Measurements from ENCODE around the gene WDR64. TPM values are rescaled to one million over a fixed set of nuclear protein-coding genes. Genes with fewer than 3 reads are reported as not detected.
"Not testable (repeated sequence)": the region's sequence is repeated elsewhere in the genome, so short reads cannot be mapped to it uniquely, and the experiment has no call there.

The WDR64 gene
- total RNA-seq, 1 donor from 2014 or later, result not detected

DNA sequence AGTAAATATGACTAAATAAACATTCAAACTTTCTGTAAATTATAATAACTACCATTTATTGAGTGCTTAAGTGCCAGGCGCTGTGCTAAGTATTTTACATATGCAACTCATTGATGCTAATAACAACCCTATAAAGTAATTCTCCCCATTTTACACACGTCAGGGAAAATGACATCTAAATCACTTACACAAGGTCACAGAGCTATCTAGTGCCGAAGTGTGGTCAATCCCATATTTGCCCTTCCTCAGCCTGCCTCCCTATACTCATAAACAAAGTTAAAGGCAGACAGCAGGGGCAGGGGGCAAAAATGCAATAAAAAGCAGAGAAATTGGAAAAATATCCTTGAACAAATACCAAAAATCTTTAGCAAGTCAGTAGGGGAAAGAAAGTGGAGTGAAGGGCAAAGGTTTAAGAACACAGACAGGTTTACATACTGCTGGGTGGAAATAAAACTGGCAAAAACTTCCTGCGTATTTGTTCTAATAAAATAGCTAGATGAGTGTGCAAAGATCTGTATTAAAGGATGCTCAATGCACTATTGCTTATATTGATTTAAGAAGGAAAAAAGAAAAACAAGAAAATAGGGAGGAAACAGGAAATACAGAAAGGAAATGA, 72.8 kb downstream of the WDR64 start:
- no peak for DNase-seq (ENCODE audit: low spot score in 2 of 2)
- FAIRE-seq, result no peak

DNA sequence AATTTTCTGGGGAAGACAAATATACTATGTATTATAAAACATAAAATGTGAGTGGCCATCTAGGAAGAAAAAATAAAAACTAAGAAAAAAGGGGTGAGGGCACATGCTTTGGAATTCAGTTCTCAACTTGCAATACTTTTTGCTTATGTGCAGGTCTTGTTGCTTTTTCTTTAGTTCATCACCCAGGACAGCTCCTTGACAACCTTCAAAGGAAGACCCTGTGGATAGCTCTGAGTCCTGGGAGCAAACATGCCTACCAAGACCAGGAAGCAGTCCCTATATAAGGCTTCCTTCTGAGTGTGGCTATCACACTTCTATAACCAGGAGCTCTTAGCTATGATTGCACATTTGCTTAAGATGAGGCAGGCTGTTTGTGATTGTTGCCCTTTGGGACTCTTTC, 78.0 kb downstream of the WDR64 start:
- no peak for FAIRE-seq
- no peak for DNase-seq (ENCODE audit: low spot score in 2 of 2)

DNA sequence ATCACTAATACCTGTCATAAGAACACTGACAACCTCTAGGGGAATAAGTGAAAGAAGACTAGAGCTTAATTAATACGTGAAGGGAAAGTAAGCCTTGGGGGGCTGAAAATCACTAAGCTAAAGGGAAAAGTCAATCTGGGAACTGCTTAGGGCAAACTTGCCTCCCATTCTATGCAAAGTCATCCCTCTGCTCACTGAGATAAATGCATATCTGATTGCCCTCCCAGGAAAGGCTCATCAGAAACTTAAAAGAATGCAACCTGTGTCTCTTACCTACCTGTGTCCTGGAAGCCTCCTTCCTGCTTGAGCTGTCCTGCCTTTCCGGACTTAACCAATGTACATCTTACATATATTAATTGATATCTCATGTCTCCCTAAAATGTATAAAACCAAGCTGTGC, 81.8 kb downstream of the WDR64 start:
- no peak for FAIRE-seq

DNA sequence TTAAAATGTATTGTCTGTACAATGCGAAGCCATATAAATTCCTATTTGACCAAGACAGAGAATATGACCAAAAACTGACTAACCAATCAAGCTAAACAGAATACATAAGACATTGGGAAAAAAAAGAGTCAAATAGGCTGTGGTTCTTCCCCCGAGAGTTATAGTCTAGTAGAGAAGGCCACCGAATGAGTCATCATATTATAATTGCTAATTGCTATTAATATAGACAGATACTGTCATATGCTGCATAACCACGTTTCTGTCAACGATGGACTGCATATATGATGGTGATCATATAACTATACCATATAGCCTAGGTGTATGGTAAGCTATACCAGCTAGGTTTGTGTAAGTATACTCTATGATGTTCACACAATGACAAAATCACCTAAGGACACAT, 82.5 kb downstream of the WDR64 start:
- DNase-seq (ENCODE audit: low spot score in 2 of 2), result no peak
- FAIRE-seq, result no peak

More for the DNA sequence above, 81.8 kb downstream of the WDR64 start:
- DNase-seq (ENCODE audit: low spot score in 2 of 2), result no peak

DNA sequence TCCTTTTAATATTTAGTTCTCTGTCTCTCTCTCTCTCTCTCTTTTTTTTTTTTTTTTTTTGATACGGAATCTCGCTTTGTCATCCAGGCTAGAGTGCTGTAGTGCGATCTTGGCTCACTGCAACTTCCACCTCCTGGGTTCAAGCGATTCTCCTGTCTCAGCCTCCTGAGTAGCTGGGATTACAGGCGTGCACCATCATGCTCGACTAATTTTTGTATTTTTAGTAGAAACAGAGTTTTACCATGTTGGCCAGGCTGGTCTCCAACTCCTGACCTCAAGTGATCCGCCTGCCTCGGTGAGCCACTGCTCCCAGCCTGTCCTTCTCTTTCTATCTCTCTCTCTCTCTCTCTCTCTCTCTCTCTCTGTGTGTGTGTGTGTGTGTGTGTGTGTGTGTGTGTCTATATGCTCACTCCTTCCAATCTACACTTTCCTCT, 83.4 kb downstream of the WDR64 start:
- FAIRE-seq; DNase-seq (ENCODE audit: low spot score in 2 of 2): not testable (repeated sequence)

DNA sequence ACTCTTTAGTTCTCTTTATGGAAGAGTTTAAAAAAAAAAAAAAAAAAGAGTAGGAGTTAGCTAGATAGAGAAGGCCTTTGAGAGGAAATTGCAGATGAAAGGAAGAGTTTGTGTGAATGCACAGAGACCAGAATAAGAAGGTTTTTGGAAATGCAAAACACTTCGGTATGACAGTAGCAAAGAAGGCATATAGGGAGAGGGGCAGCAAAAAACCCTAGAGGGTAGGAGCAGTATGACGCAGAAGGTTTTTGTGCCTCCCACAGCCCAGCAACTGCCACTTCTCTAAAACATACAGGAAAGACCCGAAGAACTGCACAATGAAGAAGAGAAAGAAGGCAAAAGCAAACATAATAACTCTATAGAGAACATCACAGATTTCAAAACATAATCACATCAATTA, 84.3 kb downstream of the WDR64 start:
- FAIRE-seq (no peak), DNase-seq (ENCODE audit: low spot score in 2 of 2) (no peak)

DNA sequence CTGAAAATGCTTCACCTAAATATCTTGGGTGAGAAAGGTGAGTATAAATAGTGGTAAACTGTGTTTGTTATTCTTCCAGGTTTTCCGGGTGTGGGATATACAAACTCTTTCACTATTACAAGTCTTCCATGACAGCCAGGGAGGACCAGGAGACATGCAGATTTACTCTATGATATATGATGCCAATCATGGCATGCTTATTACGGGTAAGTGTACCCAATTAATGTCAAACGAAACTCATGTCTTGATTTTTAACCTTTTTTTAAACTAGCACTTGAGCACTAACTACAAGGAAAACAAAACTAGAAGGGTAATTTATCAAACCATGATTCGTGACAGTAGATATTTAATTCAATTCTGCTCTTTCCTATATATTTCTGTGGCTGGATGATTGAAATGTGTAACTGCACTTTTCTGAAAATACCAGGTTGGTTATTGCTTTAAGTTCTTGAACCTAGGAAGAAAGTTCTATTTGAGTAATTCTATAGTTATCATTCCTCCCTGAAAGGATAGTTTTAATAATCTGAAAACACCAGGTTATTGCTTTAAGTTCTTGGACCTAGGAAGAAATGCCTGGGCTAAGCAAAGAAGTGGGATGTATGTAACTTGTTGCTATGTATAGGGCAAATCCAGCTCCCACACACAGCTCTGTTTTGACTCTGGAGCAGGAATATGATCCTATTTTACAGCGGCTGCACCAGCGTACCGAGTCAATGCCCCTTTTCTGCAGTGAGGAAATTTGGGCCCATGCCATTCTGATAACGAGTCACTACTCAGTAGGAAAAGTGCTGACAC, 86.4 kb downstream of the WDR64 start:
- FAIRE-seq, result no peak
- DNase-seq (ENCODE audit: low spot score in 2 of 2), result no peak

DNA sequence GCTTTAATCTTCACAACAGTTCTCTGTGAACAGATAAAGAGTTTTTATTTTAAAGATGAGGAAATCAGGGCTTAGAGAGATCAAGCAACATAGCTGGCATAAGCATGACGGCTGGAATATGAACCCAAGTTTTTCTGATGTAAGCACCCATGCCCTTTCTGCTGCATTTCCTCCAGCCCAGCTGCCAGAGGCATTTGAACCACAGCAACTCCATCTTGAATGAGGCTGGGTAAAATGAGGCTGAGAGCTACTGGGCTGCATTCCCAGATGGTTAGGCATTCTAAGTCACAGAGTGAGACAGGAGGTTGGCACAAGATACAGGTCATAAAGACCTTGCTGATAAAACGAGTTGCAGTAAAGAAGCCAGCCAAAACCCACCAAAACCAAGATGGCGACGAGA, 90.0 kb downstream of the WDR64 start:
- FAIRE-seq, result no peak

DNA sequence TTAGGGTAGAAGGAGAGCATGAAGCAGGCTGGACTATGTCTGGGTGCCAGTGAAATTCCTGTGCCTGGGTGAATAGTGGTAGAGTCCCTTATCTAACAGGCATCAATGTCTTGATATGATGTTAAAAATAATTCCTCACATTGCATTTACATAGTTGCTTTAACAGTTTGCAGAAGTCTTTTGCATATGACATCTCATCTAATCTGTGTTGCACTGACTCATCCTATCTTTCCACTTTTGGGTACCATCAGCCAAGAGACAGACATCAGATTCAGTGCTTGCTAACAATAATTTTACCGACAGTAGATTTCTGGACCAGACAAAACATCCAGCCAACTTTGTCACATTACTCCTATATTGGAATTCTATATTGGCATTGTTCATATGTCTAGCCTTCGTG, 92.5 kb downstream of the WDR64 start:
- FAIRE-seq (no peak), DNase-seq (ENCODE audit: low spot score in 2 of 2) (no peak)

More for the DNA sequence above, 90.0 kb downstream of the WDR64 start:
- DNase-seq (ENCODE audit: low spot score in 2 of 2), result no peak

DNA sequence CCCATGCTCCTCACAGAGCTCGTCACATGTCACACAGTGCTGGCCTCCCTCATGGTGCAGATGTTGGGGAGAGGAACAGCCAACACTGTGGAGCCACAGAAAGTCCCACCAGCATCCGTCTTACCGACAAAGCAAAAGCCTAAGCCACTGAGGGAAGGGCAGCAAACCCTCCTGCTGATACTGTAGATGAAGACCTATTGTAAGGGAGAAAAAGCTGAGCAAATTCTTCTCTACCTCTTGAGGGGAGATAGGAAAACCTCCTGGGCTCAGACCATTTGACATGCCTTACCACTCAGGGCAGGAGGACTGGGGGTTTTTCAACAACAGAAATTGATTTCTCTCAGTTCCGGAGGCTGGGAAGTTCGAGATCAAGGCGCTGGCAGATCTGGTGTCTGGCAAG, 95.9 kb downstream of the WDR64 start:
- no peak for FAIRE-seq
- no peak for DNase-seq (ENCODE audit: low spot score in 2 of 2)

DNA sequence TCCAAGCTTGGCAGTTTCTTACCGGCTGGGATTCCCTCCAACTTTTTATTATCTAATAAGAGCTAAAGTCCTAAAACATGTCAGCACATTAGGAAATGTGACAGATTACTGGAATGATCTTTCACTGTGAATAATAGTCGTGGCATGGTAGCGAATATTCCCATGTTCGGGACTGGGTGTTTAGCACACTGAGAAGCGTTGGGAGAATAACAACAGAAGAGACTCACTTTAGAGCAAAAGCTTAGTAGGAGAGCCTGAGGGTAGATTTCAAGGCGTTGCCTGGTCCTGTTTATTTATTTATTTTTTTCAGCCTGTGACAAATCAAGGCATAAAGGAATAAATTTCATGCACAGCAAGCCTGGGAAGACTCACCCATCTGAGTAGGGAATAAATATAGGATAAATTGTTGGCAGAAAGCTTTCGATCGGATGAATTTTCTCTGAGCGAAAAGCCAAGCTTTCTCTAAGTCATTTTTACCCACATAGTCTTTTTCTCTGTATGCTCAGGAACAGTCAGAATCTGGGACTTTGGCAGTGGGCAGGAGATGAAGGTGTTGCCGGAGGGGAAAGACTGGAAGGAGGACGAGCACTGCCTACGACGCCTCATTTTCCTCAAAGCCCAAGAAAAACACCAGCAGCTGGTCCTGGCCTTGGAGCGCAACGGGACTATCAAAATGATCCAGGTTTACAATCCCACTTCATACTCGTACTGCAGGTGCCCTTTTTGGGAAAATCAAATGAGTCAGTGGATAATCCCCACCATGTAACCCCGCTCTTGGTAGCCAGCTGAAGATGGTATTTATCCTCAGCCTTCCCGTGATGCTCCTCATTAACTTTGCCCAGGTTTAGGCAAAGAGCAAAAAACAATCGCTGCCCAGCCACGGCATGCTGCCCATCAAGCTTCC, 97.2 kb downstream of the WDR64 start:
- DNase-seq (ENCODE audit: low spot score in 2 of 2) (no peak), FAIRE-seq (no peak)

DNA sequence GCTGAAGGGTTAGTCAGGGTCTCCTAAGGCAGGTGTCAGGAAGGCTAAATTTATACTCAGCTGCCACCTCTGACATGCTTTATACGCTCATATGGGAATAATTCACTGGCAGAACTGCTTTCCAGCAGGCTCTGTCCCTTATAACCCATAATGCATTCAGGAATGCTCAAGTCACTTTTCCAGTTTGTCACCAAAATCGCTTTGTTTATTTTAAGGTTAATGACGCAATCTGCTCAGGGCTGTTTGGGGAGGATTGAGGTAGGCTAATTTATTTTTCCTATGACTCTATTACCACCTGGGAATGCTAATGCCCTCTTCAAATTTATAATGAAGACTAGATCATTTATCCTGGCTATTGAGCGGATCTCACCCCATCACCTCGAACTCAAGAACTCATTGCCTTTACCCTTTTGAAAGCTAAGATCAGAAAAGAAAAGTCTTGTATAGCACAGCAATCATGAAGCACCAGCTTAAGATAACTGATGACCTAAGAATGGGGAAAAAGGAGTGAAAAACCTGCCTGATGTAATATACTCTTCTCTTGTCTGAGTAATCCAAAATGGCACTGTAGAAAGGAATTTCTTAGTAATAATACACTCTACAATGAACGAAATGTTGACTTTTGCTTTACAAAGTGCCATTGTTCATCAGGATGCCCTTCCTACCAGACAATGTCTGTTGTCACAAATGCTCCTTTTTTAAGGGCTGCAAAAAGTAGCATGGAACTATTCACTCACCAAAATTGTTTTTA, 98.0 kb downstream of the WDR64 start:
- FAIRE-seq (no peak), DNase-seq (ENCODE audit: low spot score in 2 of 2) (no peak)

DNA sequence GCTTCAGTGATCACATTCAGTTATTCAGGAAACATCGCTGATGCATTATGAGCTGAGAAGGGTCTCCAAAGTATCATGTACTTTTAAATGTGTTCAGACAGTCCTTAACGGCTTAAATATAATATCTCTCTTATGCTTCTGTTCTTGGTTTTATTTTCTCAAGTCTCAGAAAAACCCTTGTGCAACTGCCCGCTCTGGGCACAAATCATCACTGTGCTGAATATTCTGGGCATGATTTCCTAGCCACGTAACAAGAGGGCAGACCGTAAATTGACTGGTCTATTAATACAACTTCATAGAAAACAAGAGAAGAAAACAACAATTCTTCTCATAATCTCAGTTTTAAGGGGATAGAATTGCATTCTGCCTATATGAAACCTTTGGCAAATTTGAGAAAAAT, 99.4 kb downstream of the WDR64 start:
- FAIRE-seq (no peak), DNase-seq (ENCODE audit: low spot score in 2 of 2) (no peak)

DNA sequence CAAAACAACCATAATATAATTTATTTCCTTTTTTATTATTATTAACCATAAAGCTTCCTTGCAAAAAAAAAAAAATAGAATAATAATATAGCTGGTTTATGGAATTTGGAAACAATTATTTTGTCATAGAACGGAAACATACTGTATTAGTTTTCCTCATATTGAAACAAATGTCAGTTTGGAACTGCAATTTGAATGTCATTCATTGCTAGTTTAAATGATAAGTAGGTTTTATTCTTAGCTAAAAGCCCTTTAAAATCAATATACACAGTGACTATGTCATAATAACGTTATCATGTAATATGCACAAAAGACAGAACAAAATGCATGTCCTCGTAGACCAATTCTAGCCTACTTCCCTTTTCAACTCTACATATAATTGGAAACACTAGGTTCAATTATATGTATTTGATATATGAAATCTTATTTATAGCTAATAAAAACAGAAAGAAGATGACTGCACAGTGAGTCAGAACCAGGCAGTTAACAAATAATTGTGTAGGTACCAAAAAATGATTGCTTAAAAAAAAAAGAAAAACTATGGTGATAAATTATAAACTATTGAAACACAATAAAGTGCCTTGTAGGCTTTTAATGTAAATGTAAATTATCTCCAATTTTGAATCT, 110.7 kb downstream of the WDR64 start:
- DNase-seq (ENCODE audit: low spot score in 2 of 2), result no peak

DNA sequence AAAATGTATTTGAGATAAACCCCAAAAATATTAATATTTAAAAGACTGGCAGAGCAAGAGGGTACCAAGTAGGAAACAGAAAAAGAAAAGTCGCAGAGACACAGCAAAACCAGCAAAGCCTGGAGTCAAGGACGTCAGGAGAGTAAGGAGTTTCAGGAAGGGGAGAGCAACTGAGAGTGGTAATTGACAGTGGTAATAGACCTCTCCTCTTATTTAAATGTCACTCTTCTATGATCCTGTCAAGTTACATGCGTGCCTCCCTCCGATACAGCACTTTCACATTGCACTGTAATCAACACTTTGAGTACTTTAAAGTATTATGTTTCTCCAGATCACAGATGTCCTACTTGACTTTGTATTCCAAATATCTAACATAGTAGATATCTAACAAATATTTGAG, 113.3 kb downstream of the WDR64 start:
- DNase-seq (ENCODE audit: low spot score in 2 of 2), result no peak
- no peak for FAIRE-seq

More for the DNA sequence above, 110.7 kb downstream of the WDR64 start:
- peak; percentile 6 for FAIRE-seq

DNA sequence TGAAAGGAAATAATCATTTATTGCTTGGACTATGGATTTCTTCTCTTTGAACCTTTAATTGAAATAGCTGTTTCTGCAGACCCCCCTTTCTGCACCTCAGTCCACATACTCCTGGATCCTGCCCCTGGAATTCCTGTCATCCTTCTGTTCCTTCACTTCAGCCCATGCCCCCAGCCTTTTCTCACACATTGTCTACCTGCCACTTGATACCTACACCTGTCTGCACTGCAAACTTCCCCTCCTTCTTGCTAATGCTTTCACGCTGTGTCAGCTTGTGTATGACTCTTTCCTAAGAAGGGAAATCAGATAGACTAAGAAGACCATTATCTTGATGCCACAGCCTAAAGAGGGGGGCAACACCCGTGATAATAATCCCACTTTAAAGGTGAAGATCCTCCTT, 115.7 kb downstream of the WDR64 start:
- FAIRE-seq (no peak), DNase-seq (ENCODE audit: low spot score in 2 of 2) (no peak)

DNA sequence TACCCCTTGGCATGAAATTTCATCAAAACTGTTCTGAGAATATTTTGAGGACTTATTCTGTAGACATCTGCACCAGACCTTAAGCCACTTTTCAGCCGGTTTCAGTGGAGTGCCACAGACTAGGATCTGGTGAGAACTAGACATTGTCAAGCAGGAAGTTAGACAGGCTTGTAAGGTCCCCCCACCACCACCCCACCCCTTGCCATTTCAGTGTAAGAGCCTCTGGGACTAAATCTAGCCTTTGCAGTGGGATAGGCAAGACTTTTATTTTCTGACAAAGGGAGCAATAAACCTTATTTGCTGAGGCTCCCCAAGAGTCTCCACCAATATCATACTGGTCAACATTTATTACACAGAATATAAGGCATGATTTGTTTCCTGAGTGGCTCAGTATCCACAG, 118.0 kb downstream of the WDR64 start:
- FAIRE-seq, result no peak
- no peak for DNase-seq (ENCODE audit: low spot score in 2 of 2)

DNA sequence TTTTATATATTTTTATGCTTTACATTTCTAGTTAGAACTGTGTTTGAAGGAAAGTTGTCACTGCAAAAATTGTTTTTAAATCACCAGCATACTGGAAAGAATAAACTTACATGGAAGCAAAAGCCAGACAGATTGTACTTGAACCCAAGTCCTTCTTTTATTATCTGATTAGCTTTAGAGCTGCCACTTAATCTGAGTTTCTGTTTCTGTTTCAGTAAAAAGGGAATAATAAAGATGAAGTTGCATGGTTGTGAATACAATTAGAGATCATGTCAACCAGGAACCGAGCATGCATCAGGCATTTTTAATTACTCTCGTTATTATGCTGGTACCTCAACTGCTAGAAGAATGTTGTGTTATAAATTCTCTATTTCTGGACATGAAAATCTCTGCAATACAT, 119.0 kb downstream of the WDR64 start:
- FAIRE-seq (no peak), DNase-seq (ENCODE audit: low spot score in 2 of 2) (no peak)

DNA sequence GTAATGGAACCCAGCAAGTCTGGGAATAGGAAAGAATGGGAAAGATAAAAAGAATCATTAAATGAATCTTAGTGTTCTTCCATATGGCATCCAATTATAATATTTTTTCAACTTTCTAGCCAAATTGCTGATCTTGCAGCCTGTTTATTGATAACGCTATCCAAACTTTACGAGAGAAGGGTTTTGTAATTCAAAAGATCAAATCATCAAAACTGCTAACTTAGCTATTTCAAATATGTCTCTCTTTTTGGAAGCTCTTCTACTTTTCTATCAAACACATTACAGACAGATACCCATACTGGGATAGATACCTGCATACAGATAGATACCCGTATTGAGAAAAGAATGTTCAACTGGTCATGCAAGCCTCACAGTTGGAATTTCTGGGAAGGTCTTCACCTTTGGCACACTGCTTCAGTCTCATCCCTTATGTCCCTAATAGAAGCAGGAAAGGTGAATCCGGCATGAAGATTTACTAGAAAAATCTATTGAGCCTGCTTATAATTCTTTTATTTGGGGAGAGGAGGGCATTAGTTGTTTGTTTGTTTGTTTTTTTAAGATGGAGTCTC, 120.9 kb downstream of the WDR64 start:
- DNase-seq (ENCODE audit: low spot score in 2 of 2) (no peak), FAIRE-seq (no peak)

DNA sequence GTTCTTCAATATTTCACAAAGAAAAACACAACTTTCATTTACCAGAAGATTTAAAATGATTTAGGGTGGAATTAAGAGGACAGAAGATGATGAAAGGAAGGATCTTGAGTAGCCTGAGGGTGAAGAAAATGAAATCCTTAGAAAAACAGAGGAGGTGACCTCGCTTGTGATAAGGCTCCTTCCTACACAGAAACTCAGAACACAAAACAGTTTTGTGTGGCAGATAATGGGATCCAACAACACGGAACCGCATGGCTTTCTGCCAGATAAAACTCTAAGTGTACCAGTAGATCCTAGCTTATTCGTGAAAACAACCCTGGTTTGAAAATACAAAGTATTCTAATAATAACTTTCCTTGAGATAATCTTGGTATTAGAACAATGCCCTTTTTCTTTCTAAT, 121.9 kb downstream of the WDR64 start:
- no peak for DNase-seq (ENCODE audit: low spot score in 2 of 2)
- FAIRE-seq, result no peak

Measured in frontal cortex (tissue), 4 donors.